Calu3 (cell line): ENCODE results near the gene WNT5A. TPM values are rescaled to one million over a fixed set of nuclear protein-coding genes. Genes with fewer than 3 reads are reported as not detected.
A peak's percentile ranks its signal among the peaks of the same experiment; 100 is the strongest.

ENCODE experiments used
- BruUV-seq: library from RNA; stranded (reverse); fragments of 400-500 nt; replicated peaks from 2 replicates; lab custom pipeline; 2021; lab: Mats Ljungman, UMichigan
- CTCF ChIA-PET: fragments of 300-600 bp; sonication (Branson Sonifier 250); formaldehyde crosslinking; loops from one replicate; lab custom pipeline; 2022; ENCODE audit warnings: antibody characterized with exemption; lab: Charles Lee
- DNase-seq: peaks from one replicate; pipeline ENCODE4 v3.0.0; 2022
- H3K27ac Mint-ChIP-seq: one replicate; pipeline ENCODE4 v1.8.0; 2022; ENCODE audit warnings: mixed read lengths; ENCODE audit not compliant: unreplicated experiment
- H3K27me3 Mint-ChIP-seq: one replicate; pipeline ENCODE4 v1.8.0; 2022; ENCODE audit warnings: mixed read lengths; ENCODE audit not compliant: unreplicated experiment
- H3K36me3 Mint-ChIP-seq: one replicate; pipeline ENCODE4 v1.8.0; 2022; ENCODE audit warnings: mild to moderate bottlenecking, moderate library complexity, mixed read lengths; ENCODE audit not compliant: insufficient read depth, unreplicated experiment
- H3K4me1 Mint-ChIP-seq: one replicate; pipeline ENCODE4 v1.8.0; 2022; ENCODE audit warnings: mild to moderate bottlenecking, low read depth, mixed read lengths; ENCODE audit not compliant: unreplicated experiment
- H3K4me3 Mint-ChIP-seq: one replicate; pipeline ENCODE4 v1.8.0; 2022; ENCODE audit warnings: mild to moderate bottlenecking, low read depth, moderate library complexity, mixed read lengths; ENCODE audit not compliant: unreplicated experiment
- H3K9me3 Mint-ChIP-seq: one replicate; pipeline ENCODE4 v1.8.0; 2022; ENCODE audit warnings: low read depth, mixed read lengths; ENCODE audit not compliant: unreplicated experiment
- intact Hi-C: fragments of 100-400 bp; cut with micrococcal nuclease; formaldehyde crosslinking; loops from one replicate; pipeline ENCODE4 v1.10.0; 2022; ENCODE audit not compliant: unreplicated experiment
- total RNA-seq: library from RNA; stranded (reverse); gene quantifications from 2 replicates; pipeline ENCODE4 v1.2.3, GENCODE V29; 2022
- TF ChIP-seq, protein P1 (sequence below): fragments of 200-600 bp; IDR thresholded peaks from one replicate; pipeline ENCODE4 v1.8.0; 2022; ENCODE audit warnings: antibody characterized with exemption; ENCODE audit not compliant: unreplicated experiment

The WNT5A gene
- total RNA-seq, 1 experiment from 2014 or later: 0.14 TPM

DNA sequence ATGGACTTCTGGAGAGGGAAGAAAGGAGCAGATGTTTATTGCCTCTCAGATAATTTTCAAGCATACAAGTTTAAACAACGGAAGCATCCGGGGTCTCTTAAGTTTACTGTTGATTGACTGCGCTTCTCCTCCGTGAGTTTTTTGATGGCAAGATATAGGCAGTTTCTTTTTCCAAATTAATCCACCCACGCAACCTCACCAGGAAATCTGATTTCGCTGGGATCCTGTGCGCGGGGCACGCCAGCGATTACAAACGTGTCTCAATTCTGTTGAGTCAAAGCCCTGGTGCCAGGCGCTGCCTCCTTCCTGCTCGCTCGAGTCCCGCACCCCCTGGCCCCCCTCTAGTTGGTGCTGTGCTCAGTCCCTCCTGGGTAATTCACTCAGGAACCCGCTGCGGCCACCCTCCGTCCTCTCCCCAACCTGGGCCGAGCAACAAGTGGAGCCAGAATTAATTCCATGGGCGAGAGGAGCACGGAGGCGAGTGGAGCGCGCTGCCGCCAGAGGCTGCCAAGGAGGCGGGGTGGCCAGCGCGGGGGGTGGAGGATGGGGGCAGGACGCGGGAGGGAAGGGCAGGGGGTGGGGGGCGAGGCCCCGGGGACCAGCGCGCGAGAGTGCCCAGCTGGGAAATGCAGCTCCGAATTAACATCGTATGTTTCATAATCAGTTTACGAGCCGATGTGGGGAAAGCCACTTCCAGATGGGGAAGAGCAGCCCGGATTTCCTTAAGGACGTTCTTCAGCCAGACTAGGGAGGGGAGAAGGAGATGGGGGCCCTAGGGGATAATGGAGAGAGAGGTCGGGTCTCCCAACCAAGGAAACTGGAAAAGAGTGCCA lies 6.0 kb downstream of the WNT5A start:
- Mint-ChIP-seq H3K4me3 (peak overlapping the region; percentile 34), H3K9me3 (no peaks in the 10 kb centered on the region), H3K27ac (no peak overlapping the region), H3K4me1 (no peaks in the 10 kb centered on the region), H3K36me3 (no peaks in the 10 kb centered on the region), H3K27me3 (peaks cover 35% of the 10 kb centered on the region)
- intact Hi-C loops: loop anchor here (10.0 kb wide), 2 partner anchors 264 to 424 kb away; no protein-coding TSS in a partner anchor
- TF ChIP-seq, protein P1, sequence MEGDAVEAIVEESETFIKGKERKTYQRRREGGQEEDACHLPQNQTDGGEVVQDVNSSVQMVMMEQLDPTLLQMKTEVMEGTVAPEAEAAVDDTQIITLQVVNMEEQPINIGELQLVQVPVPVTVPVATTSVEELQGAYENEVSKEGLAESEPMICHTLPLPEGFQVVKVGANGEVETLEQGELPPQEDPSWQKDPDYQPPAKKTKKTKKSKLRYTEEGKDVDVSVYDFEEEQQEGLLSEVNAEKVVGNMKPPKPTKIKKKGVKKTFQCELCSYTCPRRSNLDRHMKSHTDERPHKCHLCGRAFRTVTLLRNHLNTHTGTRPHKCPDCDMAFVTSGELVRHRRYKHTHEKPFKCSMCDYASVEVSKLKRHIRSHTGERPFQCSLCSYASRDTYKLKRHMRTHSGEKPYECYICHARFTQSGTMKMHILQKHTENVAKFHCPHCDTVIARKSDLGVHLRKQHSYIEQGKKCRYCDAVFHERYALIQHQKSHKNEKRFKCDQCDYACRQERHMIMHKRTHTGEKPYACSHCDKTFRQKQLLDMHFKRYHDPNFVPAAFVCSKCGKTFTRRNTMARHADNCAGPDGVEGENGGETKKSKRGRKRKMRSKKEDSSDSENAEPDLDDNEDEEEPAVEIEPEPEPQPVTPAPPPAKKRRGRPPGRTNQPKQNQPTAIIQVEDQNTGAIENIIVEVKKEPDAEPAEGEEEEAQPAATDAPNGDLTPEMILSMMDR: no peak
- CTCF ChIA-PET: no interaction called here
- no peak for DNase-seq
- BruUV-seq: no TSS peak

- Mint-ChIP-seq H3K27ac (no peak overlapping the region), H3K4me1 (no peaks in the 10 kb centered on the region), H3K36me3 (no peaks in the 10 kb centered on the region), H3K9me3 (peaks cover 3% of the 10 kb centered on the region), H3K27me3 (peaks cover 21% of the 10 kb centered on the region), H3K4me3 (no peak overlapping the region)
- no TSS peak for BruUV-seq
- CTCF ChIA-PET: no interaction called here
- DNase-seq: no peak
- intact Hi-C loops: no loop called here
- TF ChIP-seq, protein P1: no peak
These were observed 9.5 kb downstream of the WNT5A start for GRCh38 chr3:55477306-55478303.

- Mint-ChIP-seq H3K36me3 (no peaks in the 10 kb centered on the region), H3K4me3 (no peak overlapping the region), H3K4me1 (no peaks in the 10 kb centered on the region), H3K27me3 (peaks cover 20% of the 10 kb centered on the region), H3K27ac (no peak overlapping the region), H3K9me3 (peaks cover 3% of the 10 kb centered on the region)
- DNase-seq: no peak
- TF ChIP-seq, protein P1: no peak
- CTCF ChIA-PET: no interaction called here
- BruUV-seq: no TSS peak
- intact Hi-C loops: no loop called here
These were observed 10.6 kb downstream of the WNT5A start for GRCh38 chr3:55476515-55476914.

DNA sequence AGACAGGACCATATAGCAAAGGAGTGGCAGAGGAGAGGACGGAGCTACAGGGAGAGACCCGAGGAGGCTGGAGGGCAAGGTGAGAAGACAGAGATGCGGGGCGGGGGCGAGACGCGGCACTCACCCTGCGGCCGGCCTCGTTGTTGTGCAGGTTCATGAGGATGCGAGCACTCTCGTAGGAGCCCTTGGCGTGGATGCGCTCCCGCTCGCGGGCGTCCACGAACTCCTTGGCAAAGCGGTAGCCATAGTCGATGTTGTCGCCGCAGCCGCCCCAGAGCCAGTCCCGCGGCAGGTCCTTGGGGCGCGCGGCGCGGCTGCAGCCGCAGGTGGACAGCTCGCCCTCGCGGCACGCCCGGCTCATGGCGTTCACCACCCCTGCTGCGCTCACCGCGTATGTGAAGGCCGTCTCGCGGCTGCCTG lies 12.9 kb downstream of the WNT5A start:
- CTCF ChIA-PET: no interaction called here
- H3K4me3 Mint-ChIP-seq: no peak overlapping the region
- no TSS peak for BruUV-seq
- intact Hi-C loops: no loop called here
- no peaks in the 10 kb centered on the region for H3K27me3 Mint-ChIP-seq
- no peaks in the 10 kb centered on the region for H3K4me1 Mint-ChIP-seq
- no peak for DNase-seq
- H3K27ac Mint-ChIP-seq: no peak overlapping the region
- H3K9me3 Mint-ChIP-seq: peaks cover 3% of the 10 kb centered on the region
- TF ChIP-seq, protein P1: no peak
- no peaks in the 10 kb centered on the region for H3K36me3 Mint-ChIP-seq
